ENCODE measurements around the gene DOCK3.
"Not testable (repeated sequence)": the region's sequence is repeated elsewhere in the genome, so short reads cannot be mapped to it uniquely, and the experiment has no call there.

Gene DOCK3

GRCh38 chr3:51057121-51057520 lies 382.4 kb downstream of the DOCK3 start:
- H3K4me2 ChIP-seq, result no peak overlapping the region
- TF ChIP-seq Cebpa-rat (IDR thresholded peaks at IDR 0.05), result no peak
- no peaks in the 10 kb centered on the region for H3K36me3 ChIP-seq
- H3K27ac ChIP-seq, result no peak overlapping the region
- no peaks in the 10 kb centered on the region for H4K20me1 ChIP-seq
- no peaks in the 10 kb centered on the region for H3K27me3 ChIP-seq
- H3K9me3 ChIP-seq, result no peaks in the 10 kb centered on the region
- H3K4me3 ChIP-seq, result no peak overlapping the region
- no peaks in the 10 kb centered on the region for H3K4me1 ChIP-seq
- H3K9ac ChIP-seq, result no peak overlapping the region

DNA sequence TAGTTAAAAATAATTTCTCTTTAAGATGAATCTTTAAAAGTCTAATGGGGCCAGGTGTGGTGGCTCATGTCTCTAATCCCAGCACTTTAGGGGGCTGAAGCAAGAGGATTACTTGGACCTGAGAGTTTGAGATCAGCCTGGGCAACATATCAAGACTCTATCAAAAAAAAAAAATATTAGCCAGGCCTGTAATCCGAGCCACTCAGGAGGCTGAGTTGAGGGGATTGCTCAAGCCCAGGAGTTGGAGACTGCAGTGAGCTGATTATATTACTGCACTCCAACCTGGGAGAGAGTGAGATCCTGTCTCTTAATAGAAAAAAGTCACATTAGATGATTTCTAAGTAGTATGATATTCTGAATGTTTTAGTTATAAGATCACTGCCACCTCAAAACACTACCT lies 388.3 kb downstream of the DOCK3 start:
- Histone ChIP-seq H3K4me3 (no peak overlapping the region), H3K27me3 (no peaks in the 10 kb centered on the region), H3K4me2 (no peak overlapping the region), H3K27ac (no peak overlapping the region), H4K20me1 (no peaks in the 10 kb centered on the region), H3K36me3 (no peaks in the 10 kb centered on the region), H3K4me1 (no peaks in the 10 kb centered on the region), H3K9me3 (no peaks in the 10 kb centered on the region), H3K9ac (no peak overlapping the region)
- no peak for TF ChIP-seq Cebpa-rat (IDR thresholded peaks at IDR 0.05)

- H3K36me3 ChIP-seq, result no peaks in the 10 kb centered on the region
- H3K9me3 ChIP-seq, result no peaks in the 10 kb centered on the region
- H3K27me3 ChIP-seq, result no peaks in the 10 kb centered on the region
Measured at GRCh38 chr3:51075221-51075775, 400.6 kb downstream of the DOCK3 start.

GRCh38 chr3:51082363-51082762 lies 407.6 kb downstream of the DOCK3 start:
- peaks cover 44% of the 10 kb centered on the region for H3K9me3 ChIP-seq

More at GRCh38 chr3:51075221-51075775, 400.6 kb downstream of the DOCK3 start:
- H3K9ac ChIP-seq, result no peak overlapping the region
- H3K4me2 ChIP-seq, result no peak overlapping the region
- no peak for TF ChIP-seq Cebpa-rat (IDR thresholded peaks at IDR 0.05)
- H4K20me1 ChIP-seq, result no peaks in the 10 kb centered on the region
- no peaks in the 10 kb centered on the region for H3K4me1 ChIP-seq
- no peak overlapping the region for H3K4me3 ChIP-seq
- H3K27ac ChIP-seq, result no peak overlapping the region

GRCh38 chr3:51083490-51083889 lies 408.8 kb downstream of the DOCK3 start:
- H3K36me3 ChIP-seq, result no peaks in the 10 kb centered on the region

More at GRCh38 chr3:51082363-51082762, 407.6 kb downstream of the DOCK3 start:
- Histone ChIP-seq H3K4me3 (no peak overlapping the region), H3K27me3 (no peaks in the 10 kb centered on the region), H3K9ac (no peak overlapping the region), H3K27ac (no peak overlapping the region), H3K4me2 (no peak overlapping the region), H3K36me3 (no peaks in the 10 kb centered on the region), H3K4me1 (no peaks in the 10 kb centered on the region), H4K20me1 (no peaks in the 10 kb centered on the region)
- no peak for TF ChIP-seq Cebpa-rat (IDR thresholded peaks at IDR 0.05)

DNA sequence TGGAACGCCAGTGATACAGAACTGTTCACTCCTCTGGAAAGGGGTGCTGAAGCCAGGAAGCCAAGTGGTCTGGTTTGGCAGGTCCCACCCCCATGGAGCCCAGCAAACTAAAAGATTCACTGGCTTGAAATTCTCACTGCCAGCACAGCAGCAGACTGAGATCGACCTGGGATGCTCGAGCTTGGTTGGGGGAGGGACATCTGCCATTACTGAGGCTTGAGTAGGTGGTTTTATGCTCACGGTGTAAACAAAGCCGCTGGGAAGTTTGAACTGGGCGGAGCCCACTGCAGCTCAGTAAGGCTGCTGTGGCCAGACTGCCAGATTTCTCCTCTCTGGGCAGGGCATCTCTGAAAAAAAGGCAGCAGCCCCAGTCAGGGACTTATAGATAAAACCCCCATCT lies 417.4 kb downstream of the DOCK3 start:
- not testable (repeated sequence) for H3K4me2 ChIP-seq

More at GRCh38 chr3:51083490-51083889, 408.8 kb downstream of the DOCK3 start:
- no peak overlapping the region for H3K4me3 ChIP-seq
- H4K20me1 ChIP-seq, result no peaks in the 10 kb centered on the region
- no peaks in the 10 kb centered on the region for H3K27me3 ChIP-seq
- H3K4me2 ChIP-seq, result no peak overlapping the region
- H3K9ac ChIP-seq, result no peak overlapping the region
- H3K27ac ChIP-seq, result no peak overlapping the region
- H3K9me3 ChIP-seq, result peaks cover 44% of the 10 kb centered on the region
- no peak for TF ChIP-seq Cebpa-rat (IDR thresholded peaks at IDR 0.05)
- no peaks in the 10 kb centered on the region for H3K4me1 ChIP-seq

GRCh38 chr3:51094838-51095237 lies 420.1 kb downstream of the DOCK3 start:
- not testable (repeated sequence) for H3K4me3 ChIP-seq, H3K9me3 ChIP-seq, H4K20me1 ChIP-seq, H3K4me1 ChIP-seq, H3K4me2 ChIP-seq, H3K27ac ChIP-seq, H3K27me3 ChIP-seq, H3K36me3 ChIP-seq, H3K9ac ChIP-seq

More for the DNA sequence above, 417.4 kb downstream of the DOCK3 start:
- H3K9me3 ChIP-seq, H4K20me1 ChIP-seq, H3K4me1 ChIP-seq, H3K9ac ChIP-seq, H3K4me3 ChIP-seq, H3K27me3 ChIP-seq, H3K36me3 ChIP-seq, H3K27ac ChIP-seq: not testable (repeated sequence)

DNA sequence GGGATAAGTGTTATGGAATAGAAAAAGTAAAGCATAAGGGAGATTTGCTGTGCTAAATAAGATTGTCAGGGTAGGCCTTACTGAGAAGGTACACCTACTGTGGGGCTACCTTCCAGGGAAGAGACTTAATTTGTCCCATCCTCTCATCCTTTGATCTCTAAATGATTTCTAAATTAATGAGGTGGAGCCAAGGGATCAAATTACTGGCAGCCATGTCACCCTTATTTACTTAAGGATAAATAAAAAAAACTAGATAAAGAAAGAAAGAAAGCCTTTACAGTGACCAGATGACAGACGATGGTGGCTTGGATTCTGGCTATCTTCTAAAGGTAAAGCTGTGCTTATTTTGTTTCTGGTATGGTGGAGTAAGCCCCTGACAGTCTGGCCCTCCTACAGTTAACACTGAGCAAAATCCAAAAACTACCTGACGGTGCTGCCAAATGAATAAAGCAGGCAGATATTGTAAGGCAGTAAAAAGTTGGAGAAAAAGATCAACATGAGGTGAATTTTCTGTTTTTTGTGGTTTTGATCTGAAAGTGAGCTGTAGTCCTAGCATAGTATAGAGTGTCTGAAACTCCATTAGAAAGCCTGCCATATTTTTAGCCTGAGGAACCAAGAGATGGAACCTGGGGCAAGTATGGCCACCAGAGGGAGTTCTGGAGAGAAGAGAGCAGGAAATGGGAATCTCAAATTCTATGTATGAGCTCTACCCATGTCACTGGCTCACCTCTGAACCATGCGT lies 425.2 kb downstream of the DOCK3 start:
- Histone ChIP-seq H3K4me1 (no peaks in the 10 kb centered on the region), H4K20me1 (no peaks in the 10 kb centered on the region), H3K36me3 (no peaks in the 10 kb centered on the region), H3K4me2 (no peak overlapping the region), H3K9me3 (no peaks in the 10 kb centered on the region), H3K4me3 (no peak overlapping the region), H3K27ac (no peak overlapping the region), H3K27me3 (no peaks in the 10 kb centered on the region), H3K9ac (no peak overlapping the region)
- TF ChIP-seq Cebpa-rat (IDR thresholded peaks at IDR 0.05), result no peak

DNA sequence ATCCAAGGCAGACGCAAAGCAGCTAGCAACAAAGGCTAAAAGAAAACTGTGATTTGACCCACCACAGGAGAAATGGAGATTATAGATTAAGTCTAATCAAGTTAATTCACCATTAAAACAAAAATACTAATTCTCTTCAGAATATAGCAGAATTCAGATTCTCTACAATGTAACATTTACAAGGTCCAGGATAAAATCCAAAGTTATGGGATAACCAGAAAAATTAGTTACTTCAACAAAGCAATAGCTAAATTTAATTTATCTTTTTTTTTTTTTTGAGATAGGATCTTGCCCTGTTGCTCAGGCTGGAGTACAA lies 425.8 kb downstream of the DOCK3 start:
- Histone ChIP-seq H3K27ac (no peak overlapping the region), H3K4me1 (no peaks in the 10 kb centered on the region), H3K36me3 (no peaks in the 10 kb centered on the region), H3K27me3 (no peaks in the 10 kb centered on the region), H4K20me1 (no peaks in the 10 kb centered on the region), H3K4me2 (no peak overlapping the region), H3K4me3 (no peak overlapping the region), H3K9me3 (no peaks in the 10 kb centered on the region), H3K9ac (no peak overlapping the region)
- no peak for TF ChIP-seq Cebpa-rat (IDR thresholded peaks at IDR 0.05)

GRCh38 chr3:51102396-51102795 lies 427.7 kb downstream of the DOCK3 start:
- H3K9ac ChIP-seq, result no peak overlapping the region
- no peak overlapping the region for H3K27ac ChIP-seq
- no peaks in the 10 kb centered on the region for H4K20me1 ChIP-seq
- no peaks in the 10 kb centered on the region for H3K27me3 ChIP-seq
- H3K4me3 ChIP-seq, result no peak overlapping the region
- H3K36me3 ChIP-seq, result no peaks in the 10 kb centered on the region
- no peaks in the 10 kb centered on the region for H3K4me1 ChIP-seq
- no peaks in the 10 kb centered on the region for H3K9me3 ChIP-seq
- no peak overlapping the region for H3K4me2 ChIP-seq
- no peak for TF ChIP-seq Cebpa-rat (IDR thresholded peaks at IDR 0.05)
